Common myeloid progenitor, CD34-positive (primary cell): Measurements from ENCODE around the gene SCUBE3.

Source experiments
- CTCF ChIA-PET: fragments of 350-600 bp; sonication (Branson Sonifier 250); formaldehyde crosslinking; loops from one replicate; lab custom pipeline; 2021; ENCODE audit warnings: antibody characterized with exemption; lab: Charles Lee
- POLR2A ChIA-PET: fragments of 350-600 bp; sonication (Branson Sonifier 250); formaldehyde crosslinking; loops from one replicate; lab custom pipeline; 2021; ENCODE audit warnings: antibody characterized with exemption; lab: Charles Lee
- DNase-seq, 3 donors: peaks; one replicate each; pipeline versions ENCODE4 v3.0.0 to v3.0.0-alpha.2; 2013
- H3K27ac ChIP-seq, 2 experiments: 1 replicate in 1 of 2; 2 replicates in 1 of 2; pipeline ENCODE4 v1.7.0; 2013; ENCODE audit warnings: inconsistent platforms in 2 of 2, low read length in 2 of 2, mild to moderate bottlenecking in 2 of 2, low read depth in 1 of 2, moderate library complexity in 1 of 2; ENCODE audit not compliant: severe bottlenecking in 2 of 2, insufficient read depth in 1 of 2, poor library complexity in 1 of 2
- H3K27me3 ChIP-seq, 5 experiments: replicated peaks in 2 of 5; 1 replicate in 3 of 5; 2 replicates in 2 of 5; pipeline versions ENCODE4 v1.6.1 to v1.7.0; 2013; ENCODE audit warnings: low read length in 4 of 5, mild to moderate bottlenecking in 2 of 5, moderate library complexity in 2 of 5, inconsistent platforms in 1 of 5; ENCODE audit not compliant: insufficient read depth in 5 of 5, control insufficient read depth in 4 of 5
- H3K36me3 ChIP-seq, 4 experiments: 1 replicate in 2 of 4; 2 replicates in 2 of 4; pipeline versions ENCODE4 v1.6.1 to v1.7.0; 2013; ENCODE audit warnings: low read length in 3 of 4, control low read depth in 1 of 4, mild to moderate bottlenecking in 1 of 4; ENCODE audit not compliant: control insufficient read depth in 4 of 4, insufficient read depth in 4 of 4
- H3K4me1 ChIP-seq, 4 experiments: 1 replicate in 3 of 4; 2 replicates in 1 of 4; pipeline versions ENCODE4 v1.6.1 to v1.7.1; 2013; ENCODE audit warnings: low read length in 3 of 4, mild to moderate bottlenecking in 3 of 4, control low read depth in 1 of 4, inconsistent platforms in 1 of 4, moderate library complexity in 1 of 4; ENCODE audit not compliant: control insufficient read depth in 4 of 4, insufficient read depth in 4 of 4; ENCODE audit errors: control extremely low read depth in 1 of 4
- H3K4me3 ChIP-seq, 7 experiments: 1 replicate in 4 of 7; 2 replicates in 3 of 7; pipeline versions ENCODE4 v1.5.1 to v1.7.0; 2013; ENCODE audit warnings: mild to moderate bottlenecking in 7 of 7, low read length in 6 of 7, moderate library complexity in 6 of 7, inconsistent platforms in 2 of 7, low read depth in 2 of 7, control low read depth in 1 of 7; ENCODE audit not compliant: insufficient read depth in 4 of 7, control insufficient read depth in 1 of 7; ENCODE audit errors: extremely low read depth in 1 of 7
- H3K9me3 ChIP-seq, 5 experiments: 1 replicate in 4 of 5; 2 replicates in 1 of 5; pipeline versions ENCODE4 v1.6.1 to v1.7.1; 2013; ENCODE audit warnings: low read length in 4 of 5, mild to moderate bottlenecking in 2 of 5, inconsistent platforms in 1 of 5, low read depth in 1 of 5, moderate library complexity in 1 of 5; ENCODE audit not compliant: control insufficient read depth in 4 of 5, insufficient read depth in 2 of 5; ENCODE audit errors: control extremely low read depth in 1 of 5
- WGBS: methylation state at CpG from one replicate; pipeline ENCODE4 v1.1.5; 2013; ENCODE audit not compliant: insufficient coverage; 5-methylcytosine and 5-hydroxymethylcytosine counted together

The SCUBE3 gene

GRCh38 chr6:35203680-35204079 is 10.1 kb upstream of the SCUBE3 start:
- DNase-seq: no peak
- Histone ChIP-seq H3K4me3 (no peak overlapping the region), H3K4me1 (no peaks in the 10 kb centered on the region), H3K36me3 (no peaks in the 10 kb centered on the region), H3K27me3 (peaks cover 0 to 23% (median 20%) of the 10 kb centered on the region in 5 experiments), H3K9me3 (no peaks in the 10 kb centered on the region), H3K27ac (no peak overlapping the region)
- ChIA-PET POLR2A (no interaction called here), CTCF (interaction anchor here (0.9 to 10.3 kb wide), 11 partner anchors 12 to 217 kb away, joined by 3 to 84 read pairs (median 7); no protein-coding TSS in a partner anchor)
- WGBS: 72% methylated on average over 2 of the region's 2 CpGs

GRCh38 chr6:35206346-35206745 is 7.4 kb upstream of the SCUBE3 start:
- WGBS: no CpG with 5 or more reads among the region's 1 CpG
- H3K27me3 ChIP-seq: peaks cover 0 to 40% (median 34%) of the 10 kb centered on the region in 5 experiments
- no peaks in the 10 kb centered on the region for H3K9me3 ChIP-seq
- H3K36me3 ChIP-seq: no peaks in the 10 kb centered on the region
- no peaks in the 10 kb centered on the region for H3K4me1 ChIP-seq
- ChIA-PET POLR2A (no interaction called here), CTCF (interaction anchor here (0.9 to 10.3 kb wide), 11 partner anchors 11 to 219 kb away, joined by 3 to 84 read pairs (median 12); no protein-coding TSS in a partner anchor)
- H3K27ac ChIP-seq: no peak overlapping the region
- no peak for DNase-seq
- H3K4me3 ChIP-seq: no peak overlapping the region

- Histone ChIP-seq H3K4me1 (peaks cover 0 to 5% (median 3%) of the 10 kb centered on the region in 4 experiments), H3K27ac (no peak overlapping the region), H3K4me3 (no peak overlapping the region), H3K9me3 (no peaks in the 10 kb centered on the region), H3K27me3 (peaks cover 0 to 61% (median 44%) of the 10 kb centered on the region in 5 experiments), H3K36me3 (no peaks in the 10 kb centered on the region)
- 56% methylated on average over 4 of the region's 4 CpGs for WGBS
- POLR2A ChIA-PET: no interaction called here
- DNase-seq: no peak
- CTCF ChIA-PET: interaction anchor here (0.6 to 10.3 kb wide), 12 partner anchors 10 to 221 kb away, joined by 3 to 84 read pairs (median 4); no protein-coding TSS in a partner anchor
These were observed 5.3 kb upstream of the SCUBE3 start for GRCh38 chr6:35208419-35208818.

GRCh38 chr6:35209081-35209480 is 4.7 kb upstream of the SCUBE3 start:
- 63% methylated on average over 1 of the region's 1 CpG for WGBS
- Histone ChIP-seq H3K27me3 (peaks cover 0 to 67% (median 46%) of the 10 kb centered on the region in 5 experiments), H3K4me3 (no peak overlapping the region), H3K27ac (no peak overlapping the region), H3K4me1 (peaks cover 0 to 10% (median 8%) of the 10 kb centered on the region in 4 experiments), H3K36me3 (no peaks in the 10 kb centered on the region), H3K9me3 (no peaks in the 10 kb centered on the region)
- DNase-seq: peak in 2 of 3 donors; percentile 12 to 26
- CTCF ChIA-PET: interaction anchor here (0.8 to 10.3 kb wide), 7 partner anchors 11 to 274 kb away, joined by 3 to 84 read pairs (median 4); no protein-coding TSS in a partner anchor
- POLR2A ChIA-PET: no interaction called here

- peaks cover 2 to 74% (median 48%) of the 10 kb centered on the region in 5 experiments for H3K27me3 ChIP-seq
- POLR2A ChIA-PET: no interaction called here
- H3K27ac ChIP-seq: no peak overlapping the region
- no peaks in the 10 kb centered on the region for H3K9me3 ChIP-seq
- no peaks in the 10 kb centered on the region for H3K36me3 ChIP-seq
- no peak for DNase-seq
- no peak overlapping the region for H3K4me3 ChIP-seq
- CTCF ChIA-PET: interaction anchor here (0.6 to 10.3 kb wide), 6 partner anchors 10 to 464 kb away, joined by 3 to 84 read pairs (median 4); no protein-coding TSS in a partner anchor
- H3K4me1 ChIP-seq: peaks cover 0 to 16% (median 14%) of the 10 kb centered on the region in 4 experiments
- WGBS: 100% methylated on average over 1 of the region's 2 CpGs
These were observed 4.0 kb upstream of the SCUBE3 start for GRCh38 chr6:35209622-35210247.

GRCh38 chr6:35213298-35213791 is 411 bp upstream of the SCUBE3 start:
- peaks cover 0 to 19% (median 17%) of the 10 kb centered on the region in 4 experiments for H3K4me1 ChIP-seq
- ChIA-PET POLR2A (no interaction called here), CTCF (interaction anchor here (0.9 to 1.6 kb wide), 2 partner anchors 8 to 27 kb away, joined by 3 to 5 read pairs; no protein-coding TSS in a partner anchor)
- H3K27me3 ChIP-seq: peaks cover 4 to 86% (median 42%) of the 10 kb centered on the region in 5 experiments
- H3K4me3 ChIP-seq: peak overlapping the region in 6 of 7 experiments; percentile 46 to 73 (median 59)
- no peaks in the 10 kb centered on the region for H3K9me3 ChIP-seq
- 20% methylated on average over 41 of the region's 51 CpGs for WGBS
- H3K36me3 ChIP-seq: no peaks in the 10 kb centered on the region
- no peak overlapping the region for H3K27ac ChIP-seq
- DNase-seq: no peak
